ENCODE data around the gene FBRS.
"Not testable (repeated sequence)": the region's sequence is repeated elsewhere in the genome, so short reads cannot be mapped to it uniquely, and the experiment has no call there.

FBRS gene

DNA sequence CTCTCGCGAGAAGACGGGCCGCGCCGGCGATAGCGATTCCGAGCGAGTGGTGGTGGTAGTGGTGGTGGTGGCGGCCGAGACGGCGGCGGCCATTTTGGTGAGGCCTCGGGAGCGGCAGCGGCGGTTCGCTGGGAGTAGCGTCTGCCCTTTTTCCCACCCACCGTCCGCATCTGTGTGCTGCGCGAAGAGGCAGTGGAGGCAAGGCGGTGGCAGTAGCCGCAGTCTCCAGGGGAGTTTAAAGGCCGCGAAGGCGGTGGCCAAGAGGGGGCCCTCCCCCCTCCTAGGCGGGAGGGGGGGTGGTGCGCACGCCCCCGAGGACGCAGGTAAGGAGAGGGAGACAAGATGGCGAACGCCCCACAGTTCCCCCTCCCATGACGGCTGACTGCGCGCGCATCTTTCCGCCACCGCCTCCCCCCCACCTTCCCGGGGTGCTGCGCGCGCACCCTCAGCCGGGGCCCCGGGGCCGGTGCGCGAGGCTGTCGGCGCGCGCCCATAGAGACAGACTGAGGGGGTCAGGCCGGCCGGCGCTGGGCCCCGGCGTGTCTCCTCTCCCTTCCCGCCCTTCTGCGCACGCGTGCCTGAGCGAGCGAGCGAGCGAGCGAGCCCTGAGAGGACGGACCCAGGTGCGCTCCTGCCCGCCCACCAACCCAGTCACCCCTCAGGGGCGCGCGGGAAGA is 40.0 kb downstream of the FBRS start:
- peak; percentile 66 to 99 (median 93) for DNase-seq

DNA sequence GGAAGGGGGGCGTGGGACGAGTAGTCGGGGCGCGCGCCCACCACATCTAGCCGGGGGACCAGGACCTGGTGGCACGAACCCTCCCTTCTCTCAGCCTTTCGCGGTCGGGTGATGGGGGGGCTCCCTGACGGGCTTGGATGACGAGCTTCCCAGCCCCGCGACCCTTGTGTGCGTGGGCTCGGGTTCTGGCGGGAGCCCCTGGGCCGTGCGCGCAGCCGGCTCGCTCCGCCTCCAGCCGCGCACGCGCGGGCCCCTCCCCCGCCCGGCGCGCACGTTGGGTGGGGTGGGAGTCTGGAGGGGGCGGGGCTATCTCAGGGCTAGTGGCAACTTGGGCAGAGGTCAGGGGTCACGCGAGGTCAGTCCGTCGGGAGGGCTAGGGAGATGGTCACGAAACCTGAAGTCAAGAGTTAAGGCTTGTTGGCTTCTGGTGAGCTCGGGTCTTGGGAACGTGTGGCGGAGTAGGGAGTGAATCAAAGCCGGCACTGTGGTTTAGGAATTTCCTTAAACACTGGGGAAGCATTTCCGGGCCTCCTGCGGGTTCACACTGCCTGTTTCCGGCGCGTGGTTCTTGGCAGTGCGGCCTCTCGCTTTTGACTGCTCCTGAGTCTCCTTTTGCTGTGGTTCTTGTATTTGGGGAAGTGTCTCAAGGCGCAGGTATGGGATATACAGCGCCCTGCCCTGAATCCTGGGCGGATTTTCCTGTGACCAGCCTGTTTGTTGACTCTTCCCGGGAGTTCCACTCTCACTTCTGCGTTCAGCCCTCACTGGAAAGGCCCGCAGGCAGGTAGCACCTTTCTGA is 40.8 kb downstream of the FBRS start, which contains the start of gene SRCAP:
TSS of gene SRCAP (plus strand) at position 356 of the 799 bp plus-strand sequence. CDS start 1,654 bp downstream, outside the sequence.
- DNase-seq, result peak in 49 of 51 donors; percentile 38 to 84 (median 72)

DNA sequence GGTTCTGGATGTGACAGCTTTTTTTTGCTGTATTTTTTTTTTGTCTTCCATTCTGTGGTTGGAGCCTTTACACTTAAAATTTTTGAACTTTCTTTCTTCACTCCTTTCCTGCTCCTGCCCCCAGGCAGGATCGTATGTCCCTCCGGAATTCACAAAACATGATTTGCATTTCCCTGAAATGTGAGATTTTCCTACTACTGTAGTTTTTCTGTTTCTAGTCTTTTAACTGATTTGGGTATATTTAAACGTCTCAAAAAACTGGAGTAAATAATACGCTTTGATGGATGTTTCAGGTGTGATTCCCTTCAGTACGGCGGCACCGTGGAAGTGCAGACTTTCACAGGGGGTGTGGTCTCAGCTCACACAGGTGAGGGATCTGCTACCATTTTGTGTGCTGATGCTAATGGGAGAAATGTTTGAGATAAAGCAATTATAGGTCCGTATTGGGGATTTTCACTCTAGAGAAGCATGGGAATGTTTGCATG is 41.4 kb downstream of the FBRS start:
- DNase-seq, result no peak

DNA sequence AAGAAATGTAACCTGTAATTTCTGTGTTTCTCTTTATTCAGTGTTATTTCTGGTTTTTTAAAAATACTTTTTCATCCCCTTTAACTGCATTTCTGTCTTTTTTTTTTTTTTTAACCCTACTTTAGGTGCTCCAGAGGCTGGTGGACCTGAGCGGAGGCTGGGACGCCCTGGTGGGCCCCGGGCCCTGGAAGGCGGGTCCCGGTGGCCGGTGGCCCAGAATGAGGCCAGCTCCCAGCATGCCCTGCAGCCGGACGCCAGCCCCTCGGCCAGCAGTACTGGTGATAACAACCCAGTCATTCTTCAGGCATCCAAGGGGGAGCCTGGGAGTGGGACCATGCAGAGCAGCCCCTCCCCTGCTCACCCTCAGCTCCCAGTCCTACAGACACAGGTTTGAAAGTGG is 42.3 kb downstream of the FBRS start:
- DNase-seq, result peak in 2 of 51 donors; percentile 7 to 14

DNA sequence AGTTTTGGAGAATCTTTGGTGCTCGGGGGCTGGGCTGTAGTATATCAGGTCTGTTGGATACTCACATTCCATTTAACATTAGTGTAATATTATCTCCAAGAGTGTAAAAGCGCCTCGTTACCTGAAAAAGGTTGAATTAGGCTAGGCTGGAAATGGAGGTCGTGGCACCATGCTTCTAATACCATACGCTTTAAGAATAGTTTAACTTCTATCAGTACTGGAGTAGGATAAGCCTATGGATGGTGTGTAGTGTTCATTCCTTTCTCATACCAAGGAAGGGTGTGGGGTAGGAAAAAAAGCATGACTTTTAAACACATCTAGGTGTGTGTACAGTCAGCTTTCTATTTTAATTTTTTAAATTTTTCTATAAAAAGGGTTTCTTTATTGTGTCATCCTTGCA is 42.7 kb downstream of the FBRS start:
- DNase-seq, result no peak

DNA sequence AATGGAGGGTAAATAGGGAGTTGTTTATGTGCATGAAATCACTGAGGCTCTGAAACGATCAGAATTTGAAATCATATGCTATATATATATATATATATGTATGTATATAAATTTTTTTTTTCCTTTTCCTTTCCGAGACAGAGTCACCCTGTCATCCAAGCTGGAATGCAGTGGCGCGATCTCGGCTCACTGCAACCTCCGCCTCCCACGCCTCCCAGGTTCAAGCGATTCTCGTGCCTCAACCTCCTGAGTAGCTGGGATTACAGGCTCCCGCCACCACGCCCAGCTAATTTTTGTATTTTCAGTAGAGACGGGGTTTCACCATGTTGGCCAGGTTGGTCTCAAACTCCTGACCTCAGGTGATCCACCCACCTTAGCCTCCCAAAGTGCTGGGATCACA is 44.8 kb downstream of the FBRS start:
- not testable (repeated sequence) for DNase-seq

DNA sequence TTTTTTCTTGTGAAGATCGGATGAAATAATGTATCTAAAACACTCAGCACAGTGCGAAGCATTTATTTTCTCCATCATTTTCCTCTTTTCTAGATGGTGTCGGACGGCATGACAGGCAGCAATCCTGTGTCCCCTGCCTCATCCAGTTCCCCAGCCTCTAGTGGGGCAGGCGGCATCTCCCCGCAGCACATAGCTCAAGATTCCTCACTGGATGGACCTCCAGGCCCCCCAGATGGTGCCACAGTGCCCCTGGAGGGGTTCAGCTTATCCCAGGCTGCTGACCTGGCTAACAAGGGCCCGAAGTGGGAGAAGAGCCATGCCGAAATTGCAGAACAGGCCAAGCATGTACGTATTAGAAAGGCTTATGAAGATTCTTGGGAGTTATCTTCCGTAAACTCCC is 45.7 kb downstream of the FBRS start:
- no peak for DNase-seq

DNA sequence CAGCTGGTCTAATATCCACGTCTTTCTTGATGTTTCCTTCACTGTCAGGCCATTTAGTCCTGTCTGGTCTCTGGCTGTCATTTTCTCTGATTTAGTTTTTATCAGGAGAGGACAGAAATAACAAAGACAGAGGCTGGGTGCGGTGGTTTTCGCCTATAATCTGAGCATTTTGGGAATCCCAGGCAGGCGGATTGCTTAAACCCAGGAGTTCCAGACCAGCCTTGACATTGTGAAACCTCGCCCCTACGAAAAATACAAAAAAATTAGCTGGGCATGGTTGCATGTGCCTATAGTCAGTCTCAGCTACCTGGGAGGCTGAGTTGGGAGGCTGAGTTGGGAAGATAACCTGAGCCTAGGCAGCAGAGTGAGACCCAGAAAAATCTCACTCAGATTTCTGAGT is 47.8 kb downstream of the FBRS start:
- no peak for DNase-seq

DNA sequence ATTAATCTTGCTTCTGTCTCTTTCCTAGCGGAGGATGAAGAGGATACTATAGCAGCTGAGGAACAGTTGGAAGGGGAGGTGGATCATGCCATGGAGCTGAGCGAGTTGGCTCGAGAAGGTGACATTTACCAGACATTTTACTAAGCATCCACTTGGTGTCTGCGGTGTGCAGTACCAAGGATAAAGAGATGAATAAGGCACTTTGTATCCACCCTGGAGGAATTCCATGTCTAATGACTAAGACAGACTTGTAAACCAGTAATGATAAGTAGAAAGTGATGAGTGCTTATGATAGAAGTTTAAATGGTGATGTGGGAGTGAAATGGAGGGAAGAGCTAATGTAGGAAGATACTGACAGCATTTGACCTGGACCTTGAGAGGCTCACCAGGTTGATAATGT is 52.7 kb downstream of the FBRS start:
- no peak for DNase-seq

DNA sequence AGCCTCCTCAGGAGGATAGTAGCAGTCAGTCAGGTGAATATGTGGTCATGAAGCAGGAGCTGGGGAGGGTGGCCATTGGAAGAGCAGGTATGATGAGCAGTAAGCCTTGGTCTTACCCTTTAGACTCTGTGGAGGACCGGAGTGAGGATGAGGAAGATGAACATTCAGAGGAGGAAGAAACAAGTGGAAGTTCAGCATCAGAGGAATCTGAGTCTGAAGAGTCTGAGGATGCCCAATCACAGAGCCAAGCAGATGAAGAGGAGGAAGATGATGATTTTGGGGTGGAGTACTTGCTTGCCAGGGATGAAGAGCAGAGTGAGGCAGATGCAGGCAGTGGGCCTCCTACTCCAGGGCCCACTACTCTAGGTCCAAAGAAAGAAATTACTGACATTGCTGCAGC is 53.5 kb downstream of the FBRS start:
- DNase-seq, result no peak

DNA sequence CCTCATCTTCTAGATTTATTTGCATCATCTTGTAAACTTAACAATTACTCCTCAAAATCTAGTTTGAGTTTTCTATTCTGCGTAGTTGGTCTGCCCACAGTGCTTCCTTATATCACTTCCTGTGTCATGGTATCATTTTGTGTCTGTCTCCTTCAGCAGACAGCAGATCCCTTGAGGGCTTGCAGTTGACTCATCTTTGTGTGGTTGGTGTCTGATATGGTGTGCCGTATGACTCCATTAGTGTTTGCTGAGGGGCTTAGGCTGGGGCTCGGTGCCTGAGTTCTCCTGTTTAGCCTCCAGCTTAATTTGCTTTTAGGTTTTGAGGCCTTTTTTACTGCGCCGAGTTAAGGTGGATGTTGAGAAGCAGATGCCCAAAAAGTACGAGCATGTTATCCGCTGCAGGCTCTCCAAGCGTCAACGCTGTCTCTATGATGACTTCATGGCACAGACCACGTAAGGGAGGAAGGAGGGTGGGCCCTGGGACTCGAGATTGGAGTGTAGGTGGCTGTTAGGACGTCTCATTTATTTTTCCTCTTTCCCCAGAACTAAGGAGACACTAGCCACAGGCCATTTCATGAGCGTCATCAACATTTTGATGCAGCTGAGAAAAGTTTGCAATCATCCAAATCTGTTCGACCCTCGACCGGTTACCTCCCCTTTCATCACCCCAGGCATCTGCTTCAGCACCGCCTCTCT is 57.7 kb downstream of the FBRS start:
- no peak for DNase-seq

DNA sequence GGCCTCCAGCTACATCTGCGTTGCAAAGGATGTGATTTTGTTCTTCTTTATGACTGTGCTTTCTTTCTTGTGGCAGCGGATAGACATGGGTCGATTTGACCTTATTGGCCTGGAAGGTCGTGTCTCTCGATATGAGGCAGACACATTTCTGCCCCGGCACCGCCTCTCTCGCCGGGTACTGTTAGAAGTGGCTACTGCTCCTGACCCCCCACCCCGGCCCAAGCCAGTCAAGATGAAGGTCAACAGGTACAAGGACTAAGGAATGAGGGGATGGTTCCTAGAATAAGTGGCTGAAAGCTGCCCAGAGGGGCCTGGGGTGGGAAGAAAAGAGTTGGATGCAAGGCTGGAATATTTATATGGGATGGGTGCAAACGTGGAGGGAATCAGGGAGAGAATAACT is 61.9 kb downstream of the FBRS start:
- DNase-seq, result no peak
